Right atrium auricular region (tissue), 2 donors: ENCODE data around the gene PIP4K2A. TPM values are rescaled to one million over a fixed set of nuclear protein-coding genes. Genes with fewer than 3 reads are reported as not detected.

Experiments
- DNase-seq: peaks from one replicate; pipeline ENCODE4 v3.0.0-alpha.2; 2019; ENCODE audit warnings: low spot score
- H3K27ac ChIP-seq, 2 donors: fragments of 200-600 bp; sonication (generic); 1 replicate in 1 of 2; 2 replicates in 1 of 2; pipeline ENCODE4 v1.5.1; 2016 to 2019
- H3K27me3 ChIP-seq, 2 donors: fragments of 200-600 bp; sonication (generic); one replicate each; pipeline versions ENCODE4 v1.5.1 to v1.6.0; 2017 to 2019
- H3K36me3 ChIP-seq: fragments of 200-600 bp; sonication (generic); one replicate; pipeline ENCODE4 v1.5.1; 2016
- H3K4me1 ChIP-seq, 2 donors: fragments of 200-600 bp; sonication (generic); one replicate each; pipeline versions ENCODE4 v1.5.1 to v1.6.0; 2017 to 2019
- H3K4me3 ChIP-seq, 2 donors: fragments of 200-600 bp; sonication (generic); 1 replicate in 1 of 2; 2 replicates in 1 of 2; pipeline ENCODE4 v1.5.1; 2017 to 2019; ENCODE audit warnings: mild to moderate bottlenecking in 1 of 2, moderate library complexity in 1 of 2
- H3K9me3 ChIP-seq, 2 donors: fragments of 200-600 bp; sonication (generic); one replicate each; pipeline ENCODE4 v1.5.1; 2019
- total RNA-seq, 2 donors: library from RNA; depleted of rRNA; stranded (reverse); fragments of >200 nt; gene quantifications; one replicate each; pipeline ENCODE4 v1.1.0, GENCODE V29; 2016
- TF ChIP-seq, protein P1 (sequence below), 2 donors: fragments of 200-600 bp; sonication (generic); IDR thresholded peaks; one replicate each; pipeline ENCODE4 v1.5.1; 2019; ENCODE audit warnings: antibody characterized with exemption in 2 of 2

The PIP4K2A gene
- total RNA-seq, 2 donors from 2014 or later = 12.1 to 18.3 TPM

DNA sequence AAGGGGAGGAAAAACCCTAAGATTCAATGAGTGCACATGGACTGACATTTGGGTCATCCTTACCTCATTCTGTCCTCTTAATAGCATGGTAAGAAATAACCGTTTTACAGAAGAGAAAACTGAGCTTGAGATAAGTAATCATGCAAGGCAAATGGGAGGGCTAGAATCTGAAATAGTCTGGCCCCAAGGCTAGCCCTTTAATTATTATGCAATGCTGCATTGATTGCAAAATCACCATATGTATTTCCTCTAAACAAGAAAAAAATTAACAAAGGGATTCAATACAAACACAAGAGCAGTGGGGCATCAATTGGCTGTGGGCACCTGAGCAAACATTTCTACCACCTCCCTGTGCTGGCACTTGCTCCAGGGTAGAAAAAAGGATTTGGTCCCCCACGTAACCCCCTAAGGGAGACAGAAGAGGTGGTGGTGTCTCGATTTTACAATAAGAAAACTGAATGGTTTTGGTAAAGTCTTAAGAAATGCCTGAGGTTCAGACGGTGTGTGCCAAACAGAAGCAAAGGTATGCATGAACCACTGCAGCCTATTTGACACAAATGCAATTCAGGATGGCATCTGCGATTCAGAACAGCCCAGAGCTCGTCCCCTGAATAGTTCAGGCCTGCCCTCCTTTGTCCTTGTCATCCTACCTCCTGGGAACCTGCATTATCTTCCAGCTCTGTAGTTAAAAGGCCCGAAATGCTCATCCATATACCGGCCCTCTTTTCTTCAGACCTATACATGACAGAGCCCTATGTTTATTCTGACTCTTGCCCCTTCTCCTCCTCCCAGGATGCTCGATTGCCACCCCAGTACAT, 23.6 kb downstream of the PIP4K2A start:
- Histone ChIP-seq H3K4me1 (peaks cover 0 to 18% of the 10 kb centered on the region in 2 donors), H3K36me3 (no peaks in the 10 kb centered on the region), H3K4me3 (no peak overlapping the region), H3K27ac (no peak overlapping the region), H3K27me3 (no peaks in the 10 kb centered on the region), H3K9me3 (no peaks in the 10 kb centered on the region)
- TF ChIP-seq, protein P1, sequence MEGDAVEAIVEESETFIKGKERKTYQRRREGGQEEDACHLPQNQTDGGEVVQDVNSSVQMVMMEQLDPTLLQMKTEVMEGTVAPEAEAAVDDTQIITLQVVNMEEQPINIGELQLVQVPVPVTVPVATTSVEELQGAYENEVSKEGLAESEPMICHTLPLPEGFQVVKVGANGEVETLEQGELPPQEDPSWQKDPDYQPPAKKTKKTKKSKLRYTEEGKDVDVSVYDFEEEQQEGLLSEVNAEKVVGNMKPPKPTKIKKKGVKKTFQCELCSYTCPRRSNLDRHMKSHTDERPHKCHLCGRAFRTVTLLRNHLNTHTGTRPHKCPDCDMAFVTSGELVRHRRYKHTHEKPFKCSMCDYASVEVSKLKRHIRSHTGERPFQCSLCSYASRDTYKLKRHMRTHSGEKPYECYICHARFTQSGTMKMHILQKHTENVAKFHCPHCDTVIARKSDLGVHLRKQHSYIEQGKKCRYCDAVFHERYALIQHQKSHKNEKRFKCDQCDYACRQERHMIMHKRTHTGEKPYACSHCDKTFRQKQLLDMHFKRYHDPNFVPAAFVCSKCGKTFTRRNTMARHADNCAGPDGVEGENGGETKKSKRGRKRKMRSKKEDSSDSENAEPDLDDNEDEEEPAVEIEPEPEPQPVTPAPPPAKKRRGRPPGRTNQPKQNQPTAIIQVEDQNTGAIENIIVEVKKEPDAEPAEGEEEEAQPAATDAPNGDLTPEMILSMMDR (IDR thresholded peaks at IDR 0.05) = no peak
- DNase-seq = no peak

DNA sequence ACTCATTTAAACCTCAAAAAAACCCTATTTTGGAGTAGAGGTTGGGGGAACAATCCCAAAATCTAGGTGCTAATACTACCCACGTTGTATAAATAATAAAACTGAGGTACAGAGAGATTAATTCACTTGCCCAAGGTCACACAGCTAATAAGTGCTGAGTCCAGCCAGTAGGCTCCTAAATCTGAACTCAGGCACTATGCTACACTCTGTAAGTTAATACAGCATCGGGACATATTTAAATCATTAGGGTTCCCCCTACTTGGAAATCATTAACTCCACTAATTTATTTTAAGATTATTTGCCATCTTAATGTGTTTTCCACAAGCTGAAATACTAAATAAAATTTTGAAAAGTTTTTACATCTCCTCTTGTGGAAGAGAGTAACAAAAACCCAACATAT, 24.2 kb downstream of the PIP4K2A start:
- TF ChIP-seq, protein P1 (IDR thresholded peaks at IDR 0.05) = no peak
- Histone ChIP-seq H3K4me1 (peaks cover 0 to 25% of the 10 kb centered on the region in 2 donors), H3K4me3 (no peak overlapping the region)

DNA sequence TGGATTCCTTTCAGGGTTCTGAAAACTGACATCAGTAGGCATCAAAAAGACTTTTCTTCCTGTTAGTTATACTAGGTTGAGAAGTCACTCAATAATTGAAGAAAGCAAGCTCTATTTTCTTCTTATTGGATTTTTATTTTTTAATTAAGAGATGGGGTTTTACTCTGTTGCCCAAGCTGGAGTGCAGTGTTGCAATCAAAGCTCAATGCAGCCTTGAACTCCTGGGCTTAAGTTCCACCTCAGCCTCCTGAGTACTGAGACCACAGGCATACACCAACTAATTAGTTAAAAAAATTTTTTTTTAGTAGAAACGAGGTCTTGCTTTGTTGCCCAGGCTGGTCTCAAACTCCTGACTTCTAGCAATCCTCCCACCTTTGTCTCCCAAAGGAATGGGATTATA, 28.0 kb downstream of the PIP4K2A start:
- Histone ChIP-seq H3K4me3 (no peak overlapping the region), H3K36me3 (no peaks in the 10 kb centered on the region), H3K27me3 (no peaks in the 10 kb centered on the region), H3K27ac (no peak overlapping the region), H3K4me1 (peaks cover 0 to 42% of the 10 kb centered on the region in 2 donors), H3K9me3 (no peaks in the 10 kb centered on the region)
- DNase-seq = no peak
- TF ChIP-seq, protein P1 (IDR thresholded peaks at IDR 0.05) = no peak

More for the DNA sequence above, 24.2 kb downstream of the PIP4K2A start:
- Histone ChIP-seq H3K27ac (no peak overlapping the region), H3K27me3 (no peaks in the 10 kb centered on the region), H3K9me3 (no peaks in the 10 kb centered on the region), H3K36me3 (no peaks in the 10 kb centered on the region)
- no peak for DNase-seq

DNA sequence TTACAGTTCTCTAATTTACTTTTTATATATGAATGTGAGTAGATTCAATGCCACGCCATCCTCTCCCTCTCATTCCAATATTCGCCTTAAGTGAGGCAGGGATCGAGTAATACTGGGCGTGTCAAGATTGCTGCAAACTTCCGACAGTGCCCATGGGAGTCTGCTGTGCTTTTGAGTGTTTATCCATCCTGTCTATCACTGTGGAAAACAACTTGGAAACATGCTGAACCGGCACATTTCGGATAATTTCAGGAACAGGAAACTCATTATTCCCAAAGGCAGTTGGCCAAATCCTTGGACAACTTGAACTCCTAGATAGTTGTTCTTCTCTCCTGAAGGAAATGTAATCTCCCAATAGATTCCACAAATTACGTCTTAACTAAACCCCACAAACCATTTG, 28.5 kb downstream of the PIP4K2A start:
- no peak for DNase-seq
- peaks cover 0 to 44% of the 10 kb centered on the region in 2 donors for H3K4me1 ChIP-seq
- no peaks in the 10 kb centered on the region for H3K36me3 ChIP-seq
- TF ChIP-seq, protein P1 (IDR thresholded peaks at IDR 0.05) = no peak
- no peaks in the 10 kb centered on the region for H3K9me3 ChIP-seq
- H3K27me3 ChIP-seq = no peaks in the 10 kb centered on the region
- no peak overlapping the region for H3K4me3 ChIP-seq
- H3K27ac ChIP-seq = peak overlapping the region in 1 of 2 donors; percentile 18

DNA sequence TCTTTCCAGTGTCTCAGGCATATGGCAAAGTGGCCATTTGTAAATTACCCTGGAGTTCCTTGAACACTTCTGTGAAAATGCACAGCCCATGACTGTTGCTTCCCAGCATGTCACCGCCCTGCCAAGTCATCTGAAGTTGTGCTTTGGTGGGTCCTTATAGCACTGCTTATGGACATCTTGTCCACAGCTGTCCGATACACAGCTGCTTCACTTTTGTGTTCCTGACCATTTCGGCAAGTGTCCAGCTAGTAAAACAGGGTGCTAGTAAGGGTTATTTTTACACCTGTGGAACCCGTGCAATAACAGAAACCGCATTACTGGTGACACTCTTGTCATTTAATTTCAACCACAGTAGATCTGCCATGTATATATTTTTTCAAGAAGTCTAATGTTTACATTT, 29.7 kb downstream of the PIP4K2A start:
- no peaks in the 10 kb centered on the region for H3K27me3 ChIP-seq
- H3K9me3 ChIP-seq = no peaks in the 10 kb centered on the region
- H3K4me1 ChIP-seq = peaks cover 0 to 44% of the 10 kb centered on the region in 2 donors
- H3K36me3 ChIP-seq = no peaks in the 10 kb centered on the region
- H3K4me3 ChIP-seq = no peak overlapping the region
- no peak for DNase-seq
- TF ChIP-seq, protein P1 (IDR thresholded peaks at IDR 0.05) = no peak
- H3K27ac ChIP-seq = no peak overlapping the region

DNA sequence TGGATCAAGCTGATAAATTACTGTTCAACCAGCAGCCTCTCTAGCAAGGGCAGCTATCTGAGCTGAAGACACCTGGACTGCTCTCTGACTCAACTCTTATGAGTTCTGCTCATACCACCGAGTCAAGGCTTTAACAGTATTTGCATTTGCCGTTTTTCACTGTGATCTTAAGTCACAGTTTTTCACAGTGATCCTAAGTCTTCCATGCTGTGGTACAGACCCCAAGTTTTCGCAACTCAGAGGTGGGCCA, 31.3 kb downstream of the PIP4K2A start:
- Histone ChIP-seq H3K4me3 (no peak overlapping the region), H3K9me3 (no peaks in the 10 kb centered on the region), H3K27me3 (no peaks in the 10 kb centered on the region), H3K27ac (no peak overlapping the region), H3K36me3 (no peaks in the 10 kb centered on the region), H3K4me1 (peaks cover 0 to 44% of the 10 kb centered on the region in 2 donors)
- TF ChIP-seq, protein P1 (IDR thresholded peaks at IDR 0.05) = no peak
- DNase-seq = no peak
